Heart left ventricle (tissue), 16 donors: Measurements from ENCODE around the gene USP13. TPM values are rescaled to one million over a fixed set of nuclear protein-coding genes. Genes with fewer than 3 reads are reported as not detected.
A peak's percentile ranks its signal among the peaks of the same experiment; 100 is the strongest.

Source experiments
- ATAC-seq, 4 donors: fragments of 200-7000 bp; cut with Tn5 transposase; one replicate each; pipeline ENCODE4 v1.9.1; 2020 to 2022; ENCODE audit warnings: moderate library complexity in 4 of 4, mild to moderate bottlenecking in 3 of 4, moderate number of reproducible peaks in 1 of 4
- DNase-seq, 5 donors: peaks; one replicate each; pipeline ENCODE4 v3.0.0-alpha.2; 2020
- H3K27ac ChIP-seq, 12 donors: fragments of 200-600 bp; sonication (generic) in 4 of 12; one replicate each; pipeline versions ENCODE4 v1.5.0 to v1.8.0; 2016 to 2022; ENCODE audit warnings: mild to moderate bottlenecking in 2 of 12
- H3K27me3 ChIP-seq, 9 donors: fragments of 200-600 bp; sonication (generic) in 2 of 9; one replicate each; pipeline versions ENCODE4 v1.5.1 to v1.8.0; 2016 to 2022; ENCODE audit warnings: mild to moderate bottlenecking in 3 of 9
- H3K36me3 ChIP-seq, 9 donors: fragments of 200-600 bp; sonication (generic) in 2 of 9; one replicate each; pipeline versions ENCODE4 v1.5.0 to v1.8.0; 2018 to 2022; ENCODE audit warnings: mild to moderate bottlenecking in 2 of 9
- H3K4me1 ChIP-seq, 12 donors: fragments of 200-600 bp; sonication (generic) in 4 of 12; one replicate each; pipeline versions ENCODE4 v1.5.0 to v1.8.0; 2016 to 2022; ENCODE audit warnings: mild to moderate bottlenecking in 3 of 12
- H3K4me3 ChIP-seq, 12 donors: fragments of 200-600 bp; sonication (generic) in 4 of 12; one replicate each; pipeline versions ENCODE4 v1.5.0 to v1.8.0; 2017 to 2022; ENCODE audit warnings: mild to moderate bottlenecking in 9 of 12, moderate library complexity in 4 of 12
- H3K9me3 ChIP-seq, 12 donors: fragments of 200-600 bp; sonication (generic) in 4 of 12; one replicate each; pipeline versions ENCODE4 v1.5.0 to v1.8.0; 2016 to 2022; ENCODE audit warnings: mild to moderate bottlenecking in 1 of 12
- CTCF ChIP-seq, 12 donors: fragments of 200-600 bp; sonication (generic) in 4 of 12; IDR thresholded peaks; one replicate each; pipeline versions ENCODE4 v1.5.0 to v1.8.0; 2018 to 2022; ENCODE audit warnings: antibody characterized with exemption in 12 of 12, mild to moderate bottlenecking in 5 of 12
- POLR2A ChIP-seq, 2 donors: fragments of 450-650 bp; IDR thresholded peaks; one replicate each; pipeline ENCODE4 v1.6.1; 2017; ENCODE audit warnings: antibody characterized with exemption in 2 of 2, mild to moderate bottlenecking in 2 of 2, moderate library complexity in 2 of 2
- WGBS, 4 donors: extraction: QIAGEN DNeasy Blood & Tissue Kit in 2 of 4; methylation state at CpG; one replicate each; pipeline versions ENCODE4 v1.1.5 to v1.1.7; 2013 to 2018; 5-methylcytosine and 5-hydroxymethylcytosine counted together
- intact Hi-C, 10 donors: fragments of 100-400 bp; cut with DNase I; formaldehyde crosslinking; loops; one replicate each; pipeline versions ENCODE4 v1.11.1 to v1.14.2; 2022
- polyA plus RNA-seq, 2 donors: library from polyadenylated mRNA; stranded (reverse); fragments of 200-250 nt; gene quantifications; one replicate each; pipeline ENCODE4 v1.2.3, GENCODE V29; 2013
- total RNA-seq, 9 donors: library from RNA; depleted of rRNA in 2 of 9; stranded (reverse); fragments of >200 nt in 2 of 9; fragmentation: NEBNext Ultra II Directional in 3 of 9; extraction: Animal tissue kit (Norgen Biotek cat#: 25700) in 3 of 9; gene quantifications; one replicate each; pipeline versions ENCODE4 v1.1.0 to v1.2.4, GENCODE V29; 2016 to 2023
- donor health status: ischemic (EF 13 %, LVEDD 7.1; RV severe dilation, severe dysfunction).
- donor health status: healthy with polysubstance abuse.
- donor health status: DM: no; HTN: yes; CAD: no.
- donor health status: DM: no; HTN: no; CAD: no.
- donor health status: ischemic (EF 25% LVEDD 6.9; RV normal size, moderate dysfunction).
- donor health status: ischemic (EF 25% LVEDD 5.7; RV mildly dilated, moderate dysfunction).
- donor health status: healthy.
- donor health status: DM: yes; HTN: yes; CAD: no.
- donor health status: ischemic (EF 35%, LVEDD 5.7; RV mildly dilated, moderate dysfunction).
- donor health status: nonischemic (EF 11% LVEDD 7.7; RV severe dilation, severe dysfunction).
- donor health status: DM: yes; HTN: yes; CAD: no.
- donor health status: PGD.
- donor health status: ischemic (EF 29% LVEDD 5.4; RV normal size, mild dysfunction).
- donor health status: nonischemic (EF 23%, LVEDD 6.1; RV moderate dilation, normal function).

The USP13 gene
- total and polyA plus RNA-seq, 11 donors = 29.2 to 287 (median 137) TPM

DNA sequence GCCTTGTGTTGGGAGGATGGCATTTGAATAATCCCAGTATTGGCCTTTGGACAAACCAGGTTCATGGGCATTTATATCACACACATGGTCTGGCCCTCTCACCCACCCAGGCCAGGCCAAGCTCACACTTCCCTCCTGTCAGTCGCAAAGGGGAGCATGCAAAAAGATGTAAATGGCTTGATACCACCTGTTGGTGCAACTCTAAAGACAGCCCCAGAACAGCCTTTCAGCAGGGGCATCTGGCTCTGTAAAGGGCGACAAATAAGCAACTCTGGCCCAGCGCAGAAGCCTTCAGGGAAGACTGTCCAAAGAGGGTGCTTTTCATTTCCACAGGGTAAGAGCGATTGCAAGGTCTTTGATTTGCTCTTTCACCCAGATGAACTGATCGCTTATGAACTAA is 91.8 kb downstream of the USP13 start:
- peaks cover 0 to 19% (median 3%) of the 10 kb centered on the region in 12 donors for H3K4me1 ChIP-seq
- peak overlapping the region in 1 of 12 donors; percentile 24 for H3K27ac ChIP-seq

GRCh38 chr3:179745079-179745478 is 92.2 kb downstream of the USP13 start:
- Histone ChIP-seq H3K27ac (peak overlapping the region in 1 of 12 donors; percentile 23), H3K4me1 (peaks cover 0 to 19% (median 3%) of the 10 kb centered on the region in 12 donors), H3K36me3 (peaks cover 0 to 55% (median 24%) of the 10 kb centered on the region in 9 donors), H3K4me3 (no peak overlapping the region), H3K27me3 (no peaks in the 10 kb centered on the region), H3K9me3 (no peaks in the 10 kb centered on the region)
- 83 to 89% (median 87%) methylated on average over 4 of the region's 4 CpGs for WGBS, 4 donors
- TF ChIP-seq CTCF (IDR thresholded peaks at IDR 0.05) (no peak), POLR2A (IDR thresholded peaks at IDR 0.05) (no peak)
- ATAC-seq (peak in 1 of 4 donors; percentile 10), DNase-seq (no peak)
- intact Hi-C loops = loop anchor here in 1 of 10 donors (10.0 kb wide), 1 partner anchor 90 kb away; the partner anchor contains the start of gene USP13

More for the DNA sequence above, 91.8 kb downstream of the USP13 start:
- ATAC-seq (peak in 2 of 4 donors; percentile 4 to 12), DNase-seq (no peak)
- Histone ChIP-seq H3K9me3 (no peaks in the 10 kb centered on the region), H3K4me3 (no peak overlapping the region), H3K27me3 (no peaks in the 10 kb centered on the region), H3K36me3 (peaks cover 0 to 59% (median 26%) of the 10 kb centered on the region in 9 donors)
- intact Hi-C loops = loop anchor here in 2 of 10 donors (5.0 to 10.0 kb wide), 2 partner anchors 90 to 92 kb away; partner anchors contain the start of gene USP13 (in 2 of the 2)
- TF ChIP-seq CTCF (IDR thresholded peaks at IDR 0.05) = no peak
- no peak for TF ChIP-seq POLR2A (IDR thresholded peaks at IDR 0.05)
- whole genome bisulfite sequencing, 4 donors = 93 to 96% (median 95%) methylated on average over 5 of the region's 5 CpGs

DNA sequence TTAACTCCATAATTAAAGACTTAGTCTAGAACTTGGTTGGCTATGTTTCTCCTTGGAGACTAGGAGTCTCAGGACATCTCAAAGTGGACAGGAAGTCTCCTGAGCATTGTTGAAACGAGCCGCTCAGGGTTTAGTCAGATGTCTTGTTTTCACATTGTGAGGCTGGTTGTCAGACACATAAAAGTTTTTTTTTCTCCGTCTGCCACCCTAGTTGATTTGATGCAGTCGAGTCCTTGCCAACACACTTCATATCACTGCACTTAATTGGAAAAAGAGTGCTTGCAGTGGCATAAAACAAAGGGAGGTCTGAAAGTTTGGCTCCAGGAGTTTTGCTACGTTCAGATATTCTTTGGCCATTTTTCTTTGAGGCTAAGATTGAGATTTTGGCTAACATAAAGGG is 92.9 kb downstream of the USP13 start:
- H3K36me3 ChIP-seq = peaks cover 0 to 48% (median 19%) of the 10 kb centered on the region in 9 donors
- H3K4me3 ChIP-seq = no peak overlapping the region
- 38 to 51% (median 42%) methylated on average over 5 of the region's 5 CpGs for WGBS, 4 donors
- H3K27ac ChIP-seq = peak overlapping the region in 1 of 12 donors; percentile 23
- DNase-seq = no peak
- intact Hi-C loops = loop anchor here in 1 of 10 donors (10.0 kb wide), 1 partner anchor 91 kb away; the partner anchor contains the start of gene USP13
- H3K9me3 ChIP-seq = no peaks in the 10 kb centered on the region
- ATAC-seq = peak in 1 of 4 donors; percentile 23
- no peak for TF ChIP-seq CTCF (IDR thresholded peaks at IDR 0.05)
- TF ChIP-seq POLR2A (IDR thresholded peaks at IDR 0.05) = no peak
- peaks cover 0 to 19% (median 3%) of the 10 kb centered on the region in 12 donors for H3K4me1 ChIP-seq
- H3K27me3 ChIP-seq = no peaks in the 10 kb centered on the region

DNA sequence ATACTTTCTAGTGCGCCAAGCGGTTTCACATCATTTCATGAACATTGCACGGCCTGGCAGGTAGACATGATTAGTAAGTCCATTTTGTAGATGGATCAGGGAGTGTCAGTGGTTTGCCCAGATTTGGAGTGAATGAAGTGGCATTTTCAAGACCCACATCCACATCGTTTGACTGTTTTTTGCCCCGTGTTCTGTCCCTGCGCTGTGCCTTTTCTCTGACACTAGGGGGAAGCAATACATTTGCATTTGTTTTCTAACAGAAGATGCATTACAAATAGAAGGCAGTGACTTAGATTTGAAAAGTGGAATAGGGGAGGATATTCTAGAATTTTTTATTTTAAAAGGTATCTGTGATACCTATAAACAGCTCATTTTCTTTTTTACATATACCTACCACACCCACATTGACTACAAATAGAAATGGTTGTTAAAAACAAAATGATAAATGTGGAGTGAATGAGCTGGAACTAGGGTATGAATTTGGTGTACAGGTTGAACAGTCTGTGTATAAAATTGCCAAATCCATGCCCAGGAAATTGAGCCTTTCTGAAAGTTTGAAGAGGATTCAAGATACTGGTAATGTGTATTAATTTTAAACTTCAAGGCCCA is 98.0 kb downstream of the USP13 start:
- Histone ChIP-seq H3K27me3 (no peaks in the 10 kb centered on the region), H3K4me3 (no peak overlapping the region), H3K36me3 (peaks cover 0 to 50% (median 19%) of the 10 kb centered on the region in 9 donors), H3K4me1 (peaks cover 0 to 2% (median 0%) of the 10 kb centered on the region in 12 donors), H3K27ac (no peak overlapping the region), H3K9me3 (no peaks in the 10 kb centered on the region)
- 53 to 77% (median 65%) methylated on average over 6 of the region's 6 CpGs for WGBS, 4 donors
- intact Hi-C loops = no loop called here
- TF ChIP-seq POLR2A (IDR thresholded peaks at IDR 0.05) (no peak), CTCF (IDR thresholded peaks at IDR 0.05) (peak in 11 of 12 donors; percentile 19 to 50 (median 29))
- DNase-seq (no peak), ATAC-seq (no peak)
